Upper lobe of left lung (tissue), 4 donors: ENCODE data around the gene METTL2A.

Experiments used
- CTCF ChIP-seq, 6 experiments: fragments of 450-650 bp in 4 of 6; fragments of 200-600 bp in 2 of 6; sonication (generic) in 2 of 6; IDR thresholded peaks; one replicate each; pipeline ENCODE4 v1.5.1; 2016 to 2019; ENCODE audit warnings: antibody characterized with exemption in 6 of 6
- POLR2A ChIP-seq, 4 donors: fragments of 450-650 bp; IDR thresholded peaks; one replicate each; pipeline ENCODE4 v1.5.1; 2016 to 2017; ENCODE audit warnings: antibody characterized with exemption in 4 of 4, mild to moderate bottlenecking in 2 of 4

GRCh38 chr17:62380253-62380652 lies 43.4 kb upstream of the METTL2A start, which contains the start of gene EFCAB3:
- TF ChIP-seq CTCF (IDR thresholded peaks at IDR 0.05) (no peak), POLR2A (IDR thresholded peaks at IDR 0.05) (no peak)
